Muscle layer of duodenum (tissue), 2 donors: ENCODE results near the gene OBSCN.

Source experiments
- H3K27ac ChIP-seq: one replicate; pipeline ENCODE4 v1.7.0; 2013; ENCODE audit warnings: mild to moderate bottlenecking, low read length
- H3K27me3 ChIP-seq: one replicate; pipeline ENCODE4 v1.7.0; 2013; ENCODE audit warnings: low read depth, mild to moderate bottlenecking, control low read depth, low read length
- H3K36me3 ChIP-seq, 2 donors: one replicate each; pipeline ENCODE4 v1.7.0; 2013; ENCODE audit warnings: low read length in 2 of 2, control low read depth in 1 of 2, mild to moderate bottlenecking in 1 of 2; ENCODE audit not compliant: insufficient read depth in 2 of 2, control insufficient read depth in 1 of 2
- H3K4me1 ChIP-seq, 2 donors: one replicate each; pipeline ENCODE4 v1.7.0; 2013; ENCODE audit warnings: low read length in 2 of 2, mild to moderate bottlenecking in 2 of 2, control low read depth in 1 of 2, moderate library complexity in 1 of 2; ENCODE audit not compliant: insufficient read depth in 2 of 2, control insufficient read depth in 1 of 2
- H3K4me3 ChIP-seq, 2 donors: one replicate each; pipeline ENCODE4 v1.7.0; 2013; ENCODE audit warnings: low read length in 2 of 2, low read depth in 1 of 2, mild to moderate bottlenecking in 1 of 2
- H3K9me3 ChIP-seq, 2 donors: one replicate each; pipeline ENCODE4 v1.7.0; 2013; ENCODE audit warnings: low read length in 2 of 2, control low read depth in 1 of 2, mild to moderate bottlenecking in 1 of 2; ENCODE audit not compliant: control insufficient read depth in 1 of 2
- donor health status: healthy.

OBSCN gene

GRCh38 chr1:228394571-228395394, 186.9 kb downstream of the OBSCN start:
- H3K4me1 ChIP-seq, result peaks cover 0 to 3% of the 10 kb centered on the region in 2 donors
- H3K36me3 ChIP-seq, result peaks cover 17 to 49% of the 10 kb centered on the region in 2 donors
- H3K9me3 ChIP-seq, result no peaks in the 10 kb centered on the region
- H3K27me3 ChIP-seq, result no peaks in the 10 kb centered on the region
- H3K4me3 ChIP-seq, result no peak overlapping the region
- no peak overlapping the region for H3K27ac ChIP-seq

- Histone ChIP-seq H3K9me3 (no peaks in the 10 kb centered on the region), H3K4me1 (peaks cover 0 to 8% of the 10 kb centered on the region in 2 donors), H3K27me3 (no peaks in the 10 kb centered on the region), H3K36me3 (peaks cover 26 to 65% of the 10 kb centered on the region in 2 donors), H3K27ac (no peak overlapping the region), H3K4me3 (no peak overlapping the region)
These were observed 189.2 kb downstream of the OBSCN start for GRCh38 chr1:228396770-228397662.

GRCh38 chr1:228397966-228398365, 190.1 kb downstream of the OBSCN start:
- H3K36me3 ChIP-seq, result peaks cover 24 to 62% of the 10 kb centered on the region in 2 donors
- H3K9me3 ChIP-seq, result no peaks in the 10 kb centered on the region
- no peak overlapping the region for H3K4me3 ChIP-seq
- H3K27ac ChIP-seq, result no peak overlapping the region
- H3K27me3 ChIP-seq, result no peaks in the 10 kb centered on the region
- peaks cover 0 to 5% of the 10 kb centered on the region in 2 donors for H3K4me1 ChIP-seq

- Histone ChIP-seq H3K36me3 (peaks cover 26 to 64% of the 10 kb centered on the region in 2 donors), H3K9me3 (no peaks in the 10 kb centered on the region), H3K27ac (no peak overlapping the region), H3K4me3 (no peak overlapping the region), H3K4me1 (peaks cover under 1 to 7% of the 10 kb centered on the region in 2 donors), H3K27me3 (no peaks in the 10 kb centered on the region)
These were observed 191.1 kb downstream of the OBSCN start for GRCh38 chr1:228398741-228399461.

- no peak overlapping the region for H3K4me3 ChIP-seq
- H3K27me3 ChIP-seq, result no peaks in the 10 kb centered on the region
- H3K9me3 ChIP-seq, result no peaks in the 10 kb centered on the region
- H3K36me3 ChIP-seq, result peaks cover 26 to 57% of the 10 kb centered on the region in 2 donors
- H3K4me1 ChIP-seq, result peaks cover 4 to 15% of the 10 kb centered on the region in 2 donors
- no peak overlapping the region for H3K27ac ChIP-seq
These were observed 191.8 kb downstream of the OBSCN start for GRCh38 chr1:228399531-228400236.

GRCh38 chr1:228400237-228400651, 192.4 kb downstream of the OBSCN start:
- Histone ChIP-seq H3K4me3 (no peak overlapping the region), H3K27me3 (no peaks in the 10 kb centered on the region), H3K27ac (no peak overlapping the region), H3K4me1 (peaks cover 8 to 20% of the 10 kb centered on the region in 2 donors), H3K9me3 (no peaks in the 10 kb centered on the region), H3K36me3 (peaks cover 26 to 51% of the 10 kb centered on the region in 2 donors)

GRCh38 chr1:228400692-228401454, 193.0 kb downstream of the OBSCN start:
- H3K4me1 ChIP-seq, result peaks cover 9 to 27% of the 10 kb centered on the region in 2 donors
- H3K27ac ChIP-seq, result no peak overlapping the region
- H3K27me3 ChIP-seq, result no peaks in the 10 kb centered on the region
- H3K36me3 ChIP-seq, result peaks cover 24 to 45% of the 10 kb centered on the region in 2 donors
- H3K9me3 ChIP-seq, result no peaks in the 10 kb centered on the region
- H3K4me3 ChIP-seq, result no peak overlapping the region

GRCh38 chr1:228401782-228402640, 194.2 kb downstream of the OBSCN start:
- peaks cover 13 to 33% of the 10 kb centered on the region in 2 donors for H3K36me3 ChIP-seq
- no peak overlapping the region for H3K27ac ChIP-seq
- peaks cover 9 to 27% of the 10 kb centered on the region in 2 donors for H3K4me1 ChIP-seq
- no peaks in the 10 kb centered on the region for H3K27me3 ChIP-seq
- H3K4me3 ChIP-seq, result no peak overlapping the region
- H3K9me3 ChIP-seq, result no peaks in the 10 kb centered on the region

GRCh38 chr1:228402641-228403025, 194.8 kb downstream of the OBSCN start:
- Histone ChIP-seq H3K4me1 (peaks cover 9 to 33% of the 10 kb centered on the region in 2 donors), H3K4me3 (no peak overlapping the region), H3K27ac (no peak overlapping the region), H3K36me3 (peaks cover 13 to 27% of the 10 kb centered on the region in 2 donors), H3K9me3 (no peaks in the 10 kb centered on the region), H3K27me3 (no peaks in the 10 kb centered on the region)
